Suprapubic skin (tissue), 3 donors: ENCODE data around the gene CIBAR2.

Experiments used
- CTCF ChIP-seq, 2 donors: fragments of 200-600 bp in 1 of 2; fragments of 450-650 bp in 1 of 2; sonication (generic) in 1 of 2; IDR thresholded peaks; one replicate each; pipeline ENCODE4 v1.5.1; 2016 to 2019; ENCODE audit warnings: antibody characterized with exemption in 2 of 2, mild to moderate bottlenecking in 1 of 2, moderate library complexity in 1 of 2
- POLR2A ChIP-seq, 2 donors: fragments of 450-650 bp; IDR thresholded peaks; one replicate each; pipeline ENCODE4 v1.6.1; 2017; ENCODE audit warnings: antibody characterized with exemption in 2 of 2, mild to moderate bottlenecking in 2 of 2, moderate library complexity in 2 of 2

GRCh38 chr16:85107532-85107931 is 4.7 kb downstream of the CIBAR2 start:
- TF ChIP-seq CTCF (IDR thresholded peaks at IDR 0.05) (no peak), POLR2A (IDR thresholded peaks at IDR 0.05) (no peak)
